Uterus (tissue), 2 donors: ENCODE measurements around the gene SPINT4.

Source experiments
- CTCF ChIP-seq, 4 experiments: fragments of 200-600 bp in 2 of 4; fragments of 450-650 bp in 2 of 4; sonication (generic) in 2 of 4; IDR thresholded peaks; one replicate each; pipeline ENCODE4 v1.5.1; 2016 to 2019; ENCODE audit warnings: antibody characterized with exemption in 4 of 4, mild to moderate bottlenecking in 2 of 4, moderate library complexity in 1 of 4
- POLR2A ChIP-seq, 2 donors: fragments of 450-650 bp; IDR thresholded peaks; one replicate each; pipeline ENCODE4 v1.6.1; 2016; ENCODE audit warnings: antibody characterized with exemption in 2 of 2, mild to moderate bottlenecking in 1 of 2, moderate library complexity in 1 of 2

GRCh38 chr20:45701104-45701503 is 21.0 kb upstream of the SPINT4 start:
- TF ChIP-seq POLR2A (IDR thresholded peaks at IDR 0.05) (no peak), CTCF (IDR thresholded peaks at IDR 0.05) (no peak)
